Measurements from ENCODE around the gene MCOLN1.
A peak's percentile ranks its signal among the peaks of the same experiment; 100 is the strongest.

The MCOLN1 gene

GRCh38 chr19:7500811-7501450 is 21.5 kb upstream of the MCOLN1 start:
- FAIRE-seq (no peak), DNase-seq (ENCODE audit: insufficient read length, low spot score) (peak; percentile 80)
- TF ChIP-seq CTCF (IDR thresholded peaks at IDR 0.05; ENCODE audit: insufficient read depth, missing control alignments): peak; percentile 3

- DNase-seq (ENCODE audit: insufficient read length, low spot score): no peak
- no peak for FAIRE-seq
- no peak for TF ChIP-seq CTCF (IDR thresholded peaks at IDR 0.05; ENCODE audit: insufficient read depth, missing control alignments)
Measured at GRCh38 chr19:7502552-7502951, 19.9 kb upstream of the MCOLN1 start.

- FAIRE-seq: no peak
Measured at GRCh38 chr19:7504684-7505083, 17.7 kb upstream of the MCOLN1 start.

GRCh38 chr19:7505288-7505681 is 17.1 kb upstream of the MCOLN1 start:
- TF ChIP-seq CTCF (IDR thresholded peaks at IDR 0.05; ENCODE audit: insufficient read depth, missing control alignments): no peak
- FAIRE-seq (no peak), DNase-seq (ENCODE audit: insufficient read length, low spot score) (no peak)

More at GRCh38 chr19:7504684-7505083, 17.7 kb upstream of the MCOLN1 start:
- DNase-seq (ENCODE audit: insufficient read length, low spot score): no peak
- TF ChIP-seq CTCF (IDR thresholded peaks at IDR 0.05; ENCODE audit: insufficient read depth, missing control alignments): no peak

- DNase-seq (ENCODE audit: insufficient read length, low spot score): no peak
- no peak for FAIRE-seq
- TF ChIP-seq CTCF (IDR thresholded peaks at IDR 0.05; ENCODE audit: insufficient read depth, missing control alignments): no peak
Measured at GRCh38 chr19:7505682-7506384, 16.6 kb upstream of the MCOLN1 start.

GRCh38 chr19:7506385-7507328 is 15.8 kb upstream of the MCOLN1 start:
- FAIRE-seq (no peak), DNase-seq (ENCODE audit: insufficient read length, low spot score) (no peak)
- no peak for TF ChIP-seq CTCF (IDR thresholded peaks at IDR 0.05; ENCODE audit: insufficient read depth, missing control alignments)

Data from D721Med (cell line).